ENCODE measurements around the gene FAM184A.
A peak's percentile ranks its signal among the peaks of the same experiment; 100 is the strongest.

The FAM184A gene

GRCh38 chr6:118952683-118953082 is 125.8 kb downstream of the FAM184A start:
- DNase-seq (ENCODE audit: low read depth, low spot score): no peak
- no peak for TF ChIP-seq CTCF (IDR thresholded peaks at IDR 0.05; ENCODE audit: low read depth, low read length)
- in situ Hi-C loops (cut with HindIII; ENCODE audit: low sequenced_read_pairs): no loop called here
- H3K4me3 ChIP-seq (ENCODE audit: low read depth, low read length): no peak overlapping the region

- DNase-seq (ENCODE audit: low read depth, low spot score): no peak
- in situ Hi-C loops (cut with HindIII; ENCODE audit: low sequenced_read_pairs): no loop called here
- TF ChIP-seq CTCF (IDR thresholded peaks at IDR 0.05; ENCODE audit: low read depth, low read length): no peak
- no peak overlapping the region for H3K4me3 ChIP-seq (ENCODE audit: low read depth, low read length)
Measured at GRCh38 chr6:118945217-118945616, 133.2 kb downstream of the FAM184A start.

- H3K4me3 ChIP-seq (ENCODE audit: low read depth, low read length): no peak overlapping the region
- no peak for DNase-seq (ENCODE audit: low read depth, low spot score)
- no peak for TF ChIP-seq CTCF (IDR thresholded peaks at IDR 0.05; ENCODE audit: low read depth, low read length)
- in situ Hi-C loops (cut with HindIII; ENCODE audit: low sequenced_read_pairs): no loop called here
Measured at GRCh38 chr6:118940770-118941169, 137.7 kb downstream of the FAM184A start.

- no peak for TF ChIP-seq CTCF (IDR thresholded peaks at IDR 0.05; ENCODE audit: low read depth, low read length)
- no peak for DNase-seq (ENCODE audit: low read depth, low spot score)
- in situ Hi-C loops (cut with HindIII; ENCODE audit: low sequenced_read_pairs): no loop called here
- no peak overlapping the region for H3K4me3 ChIP-seq (ENCODE audit: low read depth, low read length)
Measured at GRCh38 chr6:118939683-118940082, 138.8 kb downstream of the FAM184A start.

- no peak for TF ChIP-seq CTCF (IDR thresholded peaks at IDR 0.05; ENCODE audit: low read depth, low read length)
- no peak for DNase-seq (ENCODE audit: low read depth, low spot score)
- in situ Hi-C loops (cut with HindIII; ENCODE audit: low sequenced_read_pairs): no loop called here
- H3K4me3 ChIP-seq (ENCODE audit: low read depth, low read length): no peak overlapping the region
Measured at GRCh38 chr6:118935978-118936703, 142.3 kb downstream of the FAM184A start.

GRCh38 chr6:118935331-118935668 is 143.2 kb downstream of the FAM184A start:
- in situ Hi-C loops (cut with HindIII; ENCODE audit: low sequenced_read_pairs): no loop called here
- peak overlapping the region; percentile 91 for H3K4me3 ChIP-seq (ENCODE audit: low read depth, low read length)
- TF ChIP-seq CTCF (IDR thresholded peaks at IDR 0.05; ENCODE audit: low read depth, low read length): no peak
- no peak for DNase-seq (ENCODE audit: low read depth, low spot score)
